SIG-M5 treated with dmso at 0.1 percent for 504 hours (cell line): ENCODE results near the gene HECTD4.

Experiments used
- DNase-seq: peaks from one replicate; lab custom pipeline; 2025; ENCODE audit not compliant: unreplicated experiment; lab: John Stamatoyannopoulos, UW

The HECTD4 gene

GRCh38 chr12:112217647-112218046, 164.6 kb downstream of the HECTD4 start:
- DNase-seq: no peak

- no peak for DNase-seq
Observed at GRCh38 chr12:112216223-112216622, 166.0 kb downstream of the HECTD4 start.

- no peak for DNase-seq
Observed at GRCh38 chr12:112214064-112214463, 168.2 kb downstream of the HECTD4 start.

- DNase-seq: no peak
Observed at GRCh38 chr12:112208301-112208910, 173.8 kb downstream of the HECTD4 start.

GRCh38 chr12:112207397-112207924, 174.8 kb downstream of the HECTD4 start:
- no peak for DNase-seq

- no peak for DNase-seq
Observed at GRCh38 chr12:112206944-112207343, 175.3 kb downstream of the HECTD4 start.

- no peak for DNase-seq
Observed at GRCh38 chr12:112199136-112199535, 183.1 kb downstream of the HECTD4 start.

- peak; percentile 64 for DNase-seq
Observed at GRCh38 chr12:112198120-112198733, 184.0 kb downstream of the HECTD4 start.

- DNase-seq: no peak
Observed at GRCh38 chr12:112196196-112196875, 185.9 kb downstream of the HECTD4 start.

GRCh38 chr12:112194601-112195247, 187.5 kb downstream of the HECTD4 start:
- no peak for DNase-seq

GRCh38 chr12:112192475-112192874, 189.8 kb downstream of the HECTD4 start:
- DNase-seq: no peak

- no peak for DNase-seq
Observed at GRCh38 chr12:112191840-112192321, 190.3 kb downstream of the HECTD4 start.

GRCh38 chr12:112191201-112191600, 191.0 kb downstream of the HECTD4 start:
- DNase-seq: no peak

GRCh38 chr12:112190231-112191025, 191.8 kb downstream of the HECTD4 start:
- no peak for DNase-seq

GRCh38 chr12:112188130-112188830, 194.0 kb downstream of the HECTD4 start:
- DNase-seq: no peak

- no peak for DNase-seq
Observed at GRCh38 chr12:112185093-112185923, 196.9 kb downstream of the HECTD4 start.

GRCh38 chr12:112184056-112184887, 198.0 kb downstream of the HECTD4 start:
- DNase-seq: no peak
